ENCODE results near the gene MCF2L.
"Not testable (repeated sequence)": the region's sequence is repeated elsewhere in the genome, so short reads cannot be mapped to it uniquely, and the experiment has no call there.

The MCF2L gene

GRCh38 chr13:113102727-113103126 is 133.7 kb downstream of the MCF2L start:
- no peak for DNase-seq

GRCh38 chr13:113103646-113104045 is 134.6 kb downstream of the MCF2L start:
- DNase-seq, result no peak

GRCh38 chr13:113105032-113105920 is 136.3 kb downstream of the MCF2L start, which contains the start of gene F7:
F7 (plus strand) TSS chr13:113105791; CDS start chr13:113105842, 51 bp downstream.
- no peak for DNase-seq

GRCh38 chr13:113105921-113106452 is 137.0 kb downstream of the MCF2L start:
- no peak for DNase-seq

GRCh38 chr13:113106711-113107351 is 137.8 kb downstream of the MCF2L start:
- DNase-seq, result no peak

- not testable (repeated sequence) for DNase-seq
Measured at GRCh38 chr13:113108521-113108920, 139.5 kb downstream of the MCF2L start.

GRCh38 chr13:113109151-113110047 is 140.4 kb downstream of the MCF2L start:
- no peak for DNase-seq

- peak; percentile 31 for DNase-seq
Measured at GRCh38 chr13:113110048-113110851, 141.2 kb downstream of the MCF2L start.

- peak; percentile 13 for DNase-seq
Measured at GRCh38 chr13:113110852-113111315, 141.9 kb downstream of the MCF2L start.

GRCh38 chr13:113111821-113112220 is 142.8 kb downstream of the MCF2L start:
- DNase-seq, result not testable (repeated sequence)

GRCh38 chr13:113112475-113112874 is 143.5 kb downstream of the MCF2L start:
- DNase-seq, result not testable (repeated sequence)

- no peak for DNase-seq
Measured at GRCh38 chr13:113112893-113113845, 144.2 kb downstream of the MCF2L start.

- DNase-seq, result no peak
Measured at GRCh38 chr13:113113846-113114271, 144.8 kb downstream of the MCF2L start.

GRCh38 chr13:113114511-113115362 is 145.7 kb downstream of the MCF2L start:
- no peak for DNase-seq

- no peak for DNase-seq
Measured at GRCh38 chr13:113115363-113116205, 146.6 kb downstream of the MCF2L start.

GRCh38 chr13:113116206-113116800 is 147.3 kb downstream of the MCF2L start:
- DNase-seq, result no peak

- DNase-seq, result no peak
Measured at GRCh38 chr13:113116871-113117271, 147.9 kb downstream of the MCF2L start.

GRCh38 chr13:113117335-113117872 is 148.4 kb downstream of the MCF2L start:
- DNase-seq, result no peak

Measured in CD4-positive, alpha-beta T cell treated with Interleukin-6 for 4 hours (primary cell).